Right lobe of liver (tissue), 4 donors: Measurements from ENCODE around the gene TSC1.

Experiments used
- CTCF ChIP-seq, 4 donors: fragments of 200-600 bp in 3 of 4; fragments of 450-650 bp in 1 of 4; IDR thresholded peaks; one replicate each; pipeline versions ENCODE4 v1.5.1 to v1.8.0; 2016 to 2022; ENCODE audit warnings: antibody characterized with exemption in 4 of 4, mild to moderate bottlenecking in 2 of 4
- POLR2A ChIP-seq: fragments of 450-650 bp; IDR thresholded peaks from one replicate; pipeline ENCODE4 v1.6.1; 2017; ENCODE audit warnings: antibody characterized with exemption, mild to moderate bottlenecking
- donor health status: DM: no; HTN: no; CAD: no.
- donor health status: DM: no; HTN: no; CAD: no.
- donor health status: DM: no; HTN: yes; CAD: no.

- TF ChIP-seq CTCF (IDR thresholded peaks at IDR 0.05) (no peak), POLR2A (no peak)
These were observed 46.4 kb upstream of the TSC1 start for GRCh38 chr9:132990781-132991180.
